ENCODE results near the gene RASGEF1C. TPM values are rescaled to one million over a fixed set of nuclear protein-coding genes. Genes with fewer than 3 reads are reported as not detected.

RASGEF1C gene
- total RNA-seq, 4 donors from 2014 or later, result 0.71 to 2.5 TPM; not detected in 2

DNA sequence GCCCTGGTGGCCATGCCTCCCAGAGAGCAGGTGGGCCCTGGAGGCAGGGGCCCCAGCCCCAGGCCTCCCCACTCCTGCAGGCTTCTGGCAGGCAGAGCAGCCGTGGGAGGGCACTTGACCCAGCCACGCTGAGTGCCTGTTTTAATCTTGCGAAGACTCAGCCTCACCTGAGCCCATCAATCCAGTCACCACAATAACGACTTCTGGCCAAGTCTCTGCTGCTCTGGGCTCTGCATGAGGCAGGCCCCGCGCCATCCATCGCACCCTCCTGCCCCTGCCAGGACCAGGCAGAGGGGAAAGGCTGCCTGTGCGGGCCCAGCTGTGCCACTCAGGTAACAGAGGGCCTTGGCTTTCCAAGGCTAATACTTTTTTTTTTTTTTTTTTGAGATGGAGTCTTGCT lies 32.8 kb downstream of the RASGEF1C start:
- H3K4me3 ChIP-seq (ENCODE audit: low read depth, poor library complexity, severe bottlenecking), result no peak overlapping the region
- intact Hi-C loops (cut with DNase I; ENCODE audit: low total_unique reads), result no loop called here
- TF ChIP-seq CTCF (IDR thresholded peaks at IDR 0.05), result no peak
- no peak for TF ChIP-seq POLR2A (IDR thresholded peaks at IDR 0.05)
- no peak for DNase-seq (ENCODE audit: low spot score in 2 of 2)
- 88% methylated on average over 8 of the region's 8 CpGs for WGBS, 2 donors

- 75 to 89% methylated on average over 4 to 6 of the region's 7 CpGs for WGBS, 2 donors
- TF ChIP-seq POLR2A (IDR thresholded peaks at IDR 0.05), result no peak
- no peak for TF ChIP-seq CTCF (IDR thresholded peaks at IDR 0.05)
- no peak for DNase-seq (ENCODE audit: low spot score in 2 of 2)
- intact Hi-C loops (cut with DNase I; ENCODE audit: low total_unique reads), result no loop called here
- H3K4me3 ChIP-seq (ENCODE audit: low read depth, poor library complexity, severe bottlenecking), result no peak overlapping the region
These were observed 34.0 kb downstream of the RASGEF1C start for GRCh38 chr5:180175015-180175431.

- intact Hi-C loops (cut with DNase I; ENCODE audit: low total_unique reads), result no loop called here
- TF ChIP-seq POLR2A (IDR thresholded peaks at IDR 0.05) (no peak), CTCF (IDR thresholded peaks at IDR 0.05) (no peak)
- DNase-seq (ENCODE audit: low spot score in 2 of 2), result no peak
- 77 to 93% methylated on average over 11 to 12 of the region's 12 CpGs for WGBS, 2 donors
- H3K4me3 ChIP-seq (ENCODE audit: low read depth, poor library complexity, severe bottlenecking), result no peak overlapping the region
These were observed 34.4 kb downstream of the RASGEF1C start for GRCh38 chr5:180174587-180174972.

DNA sequence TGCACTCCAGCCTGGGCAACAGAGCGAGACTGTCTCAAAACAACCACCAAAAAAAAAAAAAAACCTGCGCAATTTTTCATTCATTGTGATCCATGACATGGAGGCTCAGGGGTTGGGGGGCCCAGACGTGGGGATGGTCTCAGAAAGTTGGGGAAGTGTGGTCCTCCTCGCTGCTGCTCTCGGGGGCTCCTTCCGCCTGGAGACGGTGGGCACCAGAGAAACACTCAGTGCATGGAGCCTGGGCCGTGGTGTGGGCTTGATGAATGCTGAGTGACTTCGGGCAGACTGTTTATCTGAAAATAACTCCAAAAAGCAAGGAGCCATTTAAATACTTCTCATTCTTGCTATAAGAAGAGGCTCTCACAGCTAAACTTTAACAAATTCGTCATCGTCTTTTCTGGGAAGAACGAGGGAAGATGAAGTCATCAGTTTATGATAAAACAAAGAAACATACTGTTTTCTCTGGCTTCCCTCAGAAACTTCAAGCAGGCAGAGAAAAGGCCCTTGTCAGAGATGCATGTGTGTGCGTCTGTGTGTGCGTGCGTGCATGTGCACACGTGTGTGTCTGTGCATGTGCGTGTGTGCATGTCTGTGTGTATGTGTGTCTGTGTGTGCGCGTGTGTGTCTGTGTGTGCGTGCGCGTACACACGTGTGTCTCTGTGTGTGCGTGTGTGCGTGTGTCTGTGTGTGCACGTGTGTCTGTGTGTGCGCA lies 35.0 kb downstream of the RASGEF1C start:
- intact Hi-C loops (cut with DNase I; ENCODE audit: low total_unique reads), result no loop called here
- TF ChIP-seq CTCF (IDR thresholded peaks at IDR 0.05), result no peak
- TF ChIP-seq POLR2A (IDR thresholded peaks at IDR 0.05), result no peak
- WGBS, 2 donors, result 75 to 81% methylated on average over 27 of the region's 27 CpGs
- no peak for DNase-seq (ENCODE audit: low spot score in 2 of 2)
- no peak overlapping the region for H3K4me3 ChIP-seq (ENCODE audit: low read depth, poor library complexity, severe bottlenecking)

GRCh38 chr5:180173198-180173544 lies 35.8 kb downstream of the RASGEF1C start:
- WGBS, 2 donors, result 72 to 79% methylated on average over 4 of the region's 4 CpGs
- DNase-seq (ENCODE audit: low spot score in 2 of 2), result no peak
- intact Hi-C loops (cut with DNase I; ENCODE audit: low total_unique reads), result no loop called here
- H3K4me3 ChIP-seq (ENCODE audit: low read depth, poor library complexity, severe bottlenecking), result no peak overlapping the region
- no peak for TF ChIP-seq POLR2A (IDR thresholded peaks at IDR 0.05)
- no peak for TF ChIP-seq CTCF (IDR thresholded peaks at IDR 0.05)

Measured in lower leg skin (tissue), 4 donors.